Urinary bladder (tissue), 4 donors: Measurements from ENCODE around the gene SERPINA10. TPM values are rescaled to one million over a fixed set of nuclear protein-coding genes. Genes with fewer than 3 reads are reported as not detected.
"Not testable (repeated sequence)": the region's sequence is repeated elsewhere in the genome, so short reads cannot be mapped to it uniquely, and the experiment has no call there.

Source experiments
- DNase-seq: peaks from one replicate; pipeline ENCODE4 v3.0.0-alpha.2; 2015; ENCODE audit errors: extremely low spot score
- H3K27ac ChIP-seq: one replicate; pipeline ENCODE4 v1.5.1; 2013; ENCODE audit warnings: low read depth, mild to moderate bottlenecking, moderate library complexity
- H3K36me3 ChIP-seq: one replicate; pipeline ENCODE4 v1.6.1; 2013; ENCODE audit warnings: mild to moderate bottlenecking, moderate library complexity; ENCODE audit not compliant: insufficient read depth
- H3K4me1 ChIP-seq: one replicate; pipeline ENCODE4 v1.6.1; 2013; ENCODE audit warnings: mild to moderate bottlenecking, moderate library complexity; ENCODE audit not compliant: insufficient read depth
- H3K4me3 ChIP-seq: one replicate; pipeline ENCODE4 v1.5.1; 2013; ENCODE audit warnings: low read depth, low read length
- WGBS: extraction: QIAGEN DNeasy Blood & Tissue Kit; methylation state at CpG from one replicate; pipeline ENCODE4 v1.1.7; 2013; 5-methylcytosine and 5-hydroxymethylcytosine counted together
- polyA plus RNA-seq: library from polyadenylated mRNA; stranded (reverse); fragments of 200-250 nt; gene quantifications from one replicate; pipeline ENCODE4 v1.2.3, GENCODE V29; 2013
- total RNA-seq: library from RNA; depleted of rRNA; stranded (reverse); fragments of >200 nt; gene quantifications from one replicate; pipeline ENCODE4 v1.2.3, GENCODE V29; 2014
- donor health status: healthy with polysubstance abuse.
- donor health status: healthy.

Gene SERPINA10
- total and polyA plus RNA-seq, 2 donors = 0.10 TPM; not detected in 1

GRCh38 chr14:94306047-94306978 is 13.2 kb upstream of the SERPINA10 start:
- 74% methylated on average over 12 of the region's 12 CpGs for WGBS
- Histone ChIP-seq H3K36me3 (no peaks in the 10 kb centered on the region), H3K27ac (no peak overlapping the region), H3K4me3 (no peak overlapping the region), H3K4me1 (no peaks in the 10 kb centered on the region)
- DNase-seq = no peak

GRCh38 chr14:94305620-94306019 is 12.6 kb upstream of the SERPINA10 start:
- Histone ChIP-seq H3K27ac (no peak overlapping the region), H3K36me3 (no peaks in the 10 kb centered on the region), H3K4me3 (no peak overlapping the region), H3K4me1 (no peaks in the 10 kb centered on the region)
- DNase-seq = no peak
- WGBS = 72% methylated on average over 2 of the region's 2 CpGs

- no peak overlapping the region for H3K4me3 ChIP-seq
- H3K36me3 ChIP-seq = no peaks in the 10 kb centered on the region
- no peak overlapping the region for H3K27ac ChIP-seq
- H3K4me1 ChIP-seq = no peaks in the 10 kb centered on the region
- no peak for DNase-seq
- 82% methylated on average over 6 of the region's 6 CpGs for WGBS
These were observed 11.2 kb upstream of the SERPINA10 start for GRCh38 chr14:94304243-94304642.

GRCh38 chr14:94303111-94303510 is 10.0 kb upstream of the SERPINA10 start:
- 79% methylated on average over 7 of the region's 7 CpGs for WGBS
- Histone ChIP-seq H3K4me3 (no peak overlapping the region), H3K27ac (no peak overlapping the region), H3K36me3 (no peaks in the 10 kb centered on the region), H3K4me1 (no peaks in the 10 kb centered on the region)
- DNase-seq = no peak

GRCh38 chr14:94298130-94298529 is 5.1 kb upstream of the SERPINA10 start:
- Histone ChIP-seq H3K27ac (no peak overlapping the region), H3K4me3 (no peak overlapping the region), H3K4me1 (no peaks in the 10 kb centered on the region), H3K36me3 (no peaks in the 10 kb centered on the region)
- WGBS = 91% methylated on average over 15 of the region's 15 CpGs
- DNase-seq = no peak

DNA sequence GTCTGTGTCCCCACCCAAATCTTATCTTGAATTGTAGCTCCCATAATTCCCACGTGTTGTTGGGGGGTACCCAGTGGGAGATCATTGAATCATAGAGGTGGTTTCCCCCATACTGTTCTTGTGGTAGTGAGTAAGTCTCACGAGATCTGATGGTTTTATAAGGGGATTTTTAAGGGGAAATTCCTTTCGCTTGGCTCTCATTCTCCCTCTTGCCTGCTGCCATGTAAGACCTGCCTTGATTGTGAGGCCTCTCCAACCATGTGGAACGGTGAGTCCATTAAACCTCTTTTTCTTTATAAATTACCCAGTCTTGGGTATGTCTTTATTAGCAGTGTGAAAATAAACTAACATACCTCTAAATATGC is 3.1 kb upstream of the SERPINA10 start:
- not testable (repeated sequence) for H3K4me1 ChIP-seq, H3K27ac ChIP-seq, H3K36me3 ChIP-seq, DNase-seq, H3K4me3 ChIP-seq
- 61% methylated on average over 4 of the region's 4 CpGs for WGBS

DNA sequence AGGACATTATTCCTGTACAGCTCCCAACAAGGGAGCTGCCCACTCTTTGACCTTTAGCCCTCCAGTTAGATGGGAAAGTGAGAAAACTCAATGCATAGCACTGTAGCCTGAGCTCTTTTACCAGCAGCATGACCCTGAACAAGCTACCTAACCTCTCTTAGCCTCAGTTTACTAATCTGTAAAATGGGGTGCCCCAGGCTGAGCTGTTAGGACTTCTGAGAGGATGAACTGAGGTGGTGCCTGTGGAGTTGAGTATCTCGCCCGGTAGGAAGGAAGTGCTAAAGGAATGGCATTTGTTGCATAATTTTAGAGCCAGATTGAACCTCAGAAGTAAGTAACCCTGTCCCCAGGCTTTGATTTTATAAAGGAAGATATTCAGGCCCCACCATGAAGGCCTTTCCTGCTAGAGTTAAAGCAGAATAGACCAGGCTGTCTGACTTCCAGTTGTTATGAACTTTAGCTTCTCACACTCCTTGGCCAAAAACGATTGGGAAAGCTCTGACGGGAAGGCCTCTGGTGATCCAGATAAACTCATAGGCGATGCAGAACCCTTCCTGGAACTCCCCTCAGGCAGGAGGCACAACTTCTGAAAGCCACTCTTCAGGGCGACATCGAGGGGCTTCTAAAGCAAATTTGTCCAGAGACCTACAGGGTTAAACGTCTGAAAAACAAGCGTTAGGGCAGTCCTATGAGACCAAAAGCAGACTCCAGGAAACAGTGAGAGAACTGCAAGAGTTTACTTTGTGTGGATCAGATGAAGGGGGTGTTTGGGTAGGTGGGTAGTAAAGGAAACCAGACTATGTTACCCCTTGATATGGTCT is 2.5 kb upstream of the SERPINA10 start:
- Histone ChIP-seq H3K4me1 (no peaks in the 10 kb centered on the region), H3K27ac (no peak overlapping the region), H3K4me3 (no peak overlapping the region), H3K36me3 (no peaks in the 10 kb centered on the region)
- 65% methylated on average over 9 of the region's 9 CpGs for WGBS
- no peak for DNase-seq

DNA sequence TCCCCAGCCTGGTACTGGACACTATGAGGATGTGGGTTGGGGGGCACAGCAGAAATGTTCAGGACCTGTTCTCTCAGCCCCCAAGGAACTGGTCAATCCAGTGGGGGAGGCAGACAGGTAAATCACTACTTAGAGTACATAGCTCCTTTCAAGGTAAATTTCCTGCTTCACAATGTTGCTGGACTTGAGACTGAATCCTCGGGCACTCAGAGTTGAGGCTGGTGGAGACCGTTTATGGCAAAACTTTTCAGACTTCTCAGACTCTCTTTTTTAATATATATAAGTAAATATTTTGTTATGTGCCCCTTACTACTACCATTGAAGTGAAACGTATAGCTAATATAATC is 483 bp upstream of the SERPINA10 start:
- no peaks in the 10 kb centered on the region for H3K36me3 ChIP-seq
- no peak for DNase-seq
- no peak overlapping the region for H3K27ac ChIP-seq
- H3K4me3 ChIP-seq = no peak overlapping the region
- H3K4me1 ChIP-seq = no peaks in the 10 kb centered on the region
- 80% methylated on average over 3 of the region's 3 CpGs for WGBS

GRCh38 chr14:94292526-94292871 is 569 bp downstream of the SERPINA10 start:
- Histone ChIP-seq H3K36me3 (no peaks in the 10 kb centered on the region), H3K4me1 (no peaks in the 10 kb centered on the region), H3K4me3 (no peak overlapping the region), H3K27ac (no peak overlapping the region)
- 93% methylated on average over 3 of the region's 3 CpGs for WGBS
- no peak for DNase-seq

DNA sequence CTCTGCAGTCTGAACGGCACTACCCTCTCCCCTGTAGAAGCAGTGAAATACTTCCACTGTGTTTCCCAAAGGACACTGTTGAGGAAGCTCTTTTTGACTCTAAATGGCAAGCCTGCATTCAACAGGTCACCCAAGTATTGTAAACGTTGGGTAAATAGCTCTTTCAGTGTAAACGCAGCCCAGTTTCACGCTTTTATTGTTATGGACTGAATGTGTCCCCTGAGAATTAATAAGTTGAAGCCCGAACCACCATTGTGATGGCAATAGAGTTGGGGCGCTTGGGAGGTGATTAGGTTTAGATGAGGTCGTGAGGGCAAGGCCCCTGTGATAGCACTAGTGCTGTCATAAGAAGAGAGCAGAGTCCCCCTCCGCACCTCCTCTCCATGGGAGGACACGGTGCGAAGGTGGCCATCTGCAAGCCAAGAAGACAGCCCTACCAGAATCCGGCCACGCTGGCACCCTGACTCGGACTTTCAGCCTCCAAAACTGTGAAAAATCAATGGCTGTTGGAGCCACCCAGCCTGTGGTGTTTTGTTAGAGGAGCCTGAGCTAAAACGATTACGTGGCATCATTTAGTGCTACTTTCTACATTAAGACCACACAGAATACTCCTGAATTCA is 1.1 kb downstream of the SERPINA10 start:
- H3K27ac ChIP-seq = no peak overlapping the region
- 75% methylated on average over 15 of the region's 15 CpGs for WGBS

GRCh38 chr14:94291159-94291905 is 1.7 kb downstream of the SERPINA10 start:
- Histone ChIP-seq H3K4me3 (no peak overlapping the region), H3K4me1 (no peaks in the 10 kb centered on the region), H3K36me3 (no peaks in the 10 kb centered on the region), H3K27ac (no peak overlapping the region)
- WGBS = 87% methylated on average over 13 of the region's 13 CpGs
- DNase-seq = no peak

More for the DNA sequence above, 1.1 kb downstream of the SERPINA10 start:
- Histone ChIP-seq H3K4me1 (no peaks in the 10 kb centered on the region), H3K36me3 (no peaks in the 10 kb centered on the region), H3K4me3 (no peak overlapping the region)
- DNase-seq = no peak

GRCh38 chr14:94290197-94290596 is 2.9 kb downstream of the SERPINA10 start:
- Histone ChIP-seq H3K36me3 (no peaks in the 10 kb centered on the region), H3K4me1 (no peaks in the 10 kb centered on the region), H3K27ac (no peak overlapping the region), H3K4me3 (no peak overlapping the region)
- 71% methylated on average over 8 of the region's 8 CpGs for WGBS
- no peak for DNase-seq
